SU-DHL-6 (cell line): ENCODE results near the gene DOK6.

Source experiments
- CTCF ChIP-seq: fragments of 200-600 bp; sonication (generic); IDR thresholded peaks from one replicate; pipeline ENCODE4 v1.5.1; 2017; ENCODE audit warnings: antibody characterized with exemption, mild to moderate bottlenecking, low read length, moderate library complexity; ENCODE audit not compliant: insufficient read depth, poor library complexity, severe bottlenecking
- EZH2phosphoT487 ChIP-seq: fragments of 200-600 bp; sonication (generic), shearing (Covaris generic); conservative IDR thresholded peaks from 2 replicates; pipeline ENCODE4 v1.6.1; 2018; ENCODE audit warnings: mild to moderate bottlenecking, antibody characterized with exemption, low read length, moderate library complexity, mixed read lengths

GRCh38 chr18:69638056-69638455 is 237.4 kb downstream of the DOK6 start:
- TF ChIP-seq CTCF = no peak
- no peak for TF ChIP-seq EZH2phosphoT487
